Mesendoderm (in vitro differentiated cells): ENCODE results near the gene PLEKHA5.
"Not testable (repeated sequence)": the region's sequence is repeated elsewhere in the genome, so short reads cannot be mapped to it uniquely, and the experiment has no call there.

Source experiments
- DNase-seq: peaks from one replicate; pipeline ENCODE4 v3.0.0; 2013
- H2AK5ac ChIP-seq: 2 replicates; pipeline ENCODE4 v1.6.1; 2013; ENCODE audit warnings: low read length, inconsistent platforms
- H2BK120ac ChIP-seq: 2 replicates; pipeline ENCODE4 v1.6.1; 2013; ENCODE audit warnings: low read depth, mild to moderate bottlenecking, low read length, moderate library complexity, mixed read lengths
- H2BK15ac ChIP-seq: replicated peaks from 2 replicates; pipeline ENCODE4 v1.6.1; 2013; ENCODE audit warnings: low read depth, mild to moderate bottlenecking, moderate library complexity
- H2BK5ac ChIP-seq: 2 replicates; pipeline ENCODE4 v1.6.1; 2013; ENCODE audit warnings: low read length, inconsistent platforms
- H3K18ac ChIP-seq: 2 replicates; pipeline ENCODE4 v1.6.1; 2013; ENCODE audit warnings: mild to moderate bottlenecking, low read length, mixed read lengths
- H3K23ac ChIP-seq: one replicate; pipeline ENCODE4 v1.6.1; 2013; ENCODE audit warnings: low read length
- H3K27ac ChIP-seq: 2 replicates; pipeline ENCODE4 v1.5.1; 2013; ENCODE audit warnings: low read depth, mild to moderate bottlenecking, inconsistent platforms, low read length, moderate library complexity
- H3K27me3 ChIP-seq: 2 replicates; pipeline ENCODE4 v1.6.1; 2013; ENCODE audit warnings: low read length, control low read depth, mild to moderate bottlenecking, inconsistent platforms; ENCODE audit not compliant: insufficient read depth, poor library complexity
- H3K36me3 ChIP-seq: 2 replicates; pipeline ENCODE4 v1.6.1; 2013; ENCODE audit warnings: low read length, inconsistent platforms; ENCODE audit not compliant: control insufficient read depth, insufficient read depth
- H3K4ac ChIP-seq: one replicate; pipeline ENCODE4 v1.6.1; 2013; ENCODE audit warnings: low read depth, mild to moderate bottlenecking, low read length, moderate library complexity
- H3K4me1 ChIP-seq: 2 replicates; pipeline ENCODE4 v1.6.1; 2013; ENCODE audit warnings: low read depth, low read length, inconsistent platforms; ENCODE audit not compliant: control insufficient read depth
- H3K4me2 ChIP-seq: 2 replicates; pipeline ENCODE4 v1.6.1; 2013; ENCODE audit warnings: low read length
- H3K4me3 ChIP-seq: 2 replicates; pipeline ENCODE4 v1.5.1; 2013; ENCODE audit warnings: mild to moderate bottlenecking, low read length
- H3K56ac ChIP-seq: one replicate; pipeline ENCODE4 v1.6.1; 2013; ENCODE audit warnings: low read length
- H3K79me1 ChIP-seq: 2 replicates; pipeline ENCODE4 v1.6.1; 2013; ENCODE audit warnings: low read length, inconsistent platforms
- H3K79me2 ChIP-seq: 2 replicates; pipeline ENCODE4 v1.6.1; 2013; ENCODE audit warnings: mild to moderate bottlenecking, low read length; ENCODE audit not compliant: control insufficient read depth, insufficient read depth
- H3K9ac ChIP-seq: 2 replicates; pipeline ENCODE4 v1.6.1; 2013; ENCODE audit warnings: low read length, inconsistent platforms
- H4K5ac ChIP-seq: one replicate; pipeline ENCODE4 v1.6.1; 2013; ENCODE audit warnings: low read length
- H4K8ac ChIP-seq: one replicate; pipeline ENCODE4 v1.6.1; 2013; ENCODE audit warnings: low read depth, mild to moderate bottlenecking, control low read depth, low read length, moderate library complexity
- WGBS: extraction: QIAGEN DNeasy Blood & Tissue Kit; methylation state at CpG from one replicate; pipeline ENCODE4 v1.1.7; 2013; ENCODE audit warnings: low lambda C conversion rate, missing lambda C conversion rate; ENCODE audit not compliant: insufficient coverage; ENCODE audit errors: extremely low coverage; 5-methylcytosine and 5-hydroxymethylcytosine counted together

Gene PLEKHA5

DNA sequence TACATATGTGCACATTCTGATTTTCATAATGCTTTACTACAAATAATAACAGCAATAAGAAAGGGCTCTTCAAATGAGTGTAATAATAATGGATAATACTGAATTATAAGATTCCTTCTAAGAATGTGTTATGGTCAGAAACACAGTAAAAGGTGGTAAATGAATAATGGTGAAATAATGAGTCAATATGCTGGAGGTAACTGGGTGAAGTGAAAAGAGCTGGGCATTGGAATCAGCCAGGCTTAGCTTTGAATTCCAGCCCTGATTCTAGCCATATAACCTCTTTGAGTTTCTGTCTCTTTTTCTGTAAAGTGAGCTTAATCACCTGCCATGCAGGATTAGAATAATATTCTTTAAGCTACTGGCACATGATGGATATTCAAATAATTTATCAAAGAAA is 39.1 kb downstream of the PLEKHA5 start:
- no peak overlapping the region for H3K18ac ChIP-seq
- H3K56ac ChIP-seq, result no peak overlapping the region
- H2BK5ac ChIP-seq, result no peak overlapping the region
- no peak overlapping the region for H3K4ac ChIP-seq
- H3K23ac ChIP-seq, result no peak overlapping the region
- no peak overlapping the region for H2BK15ac ChIP-seq
- no peak overlapping the region for H3K27ac ChIP-seq
- H2BK120ac ChIP-seq, result no peak overlapping the region
- H3K79me2 ChIP-seq, result peaks cover 26% of the 10 kb centered on the region
- no peak overlapping the region for H3K4me2 ChIP-seq
- no peak overlapping the region for H4K5ac ChIP-seq
- no peaks in the 10 kb centered on the region for H3K27me3 ChIP-seq
- no peak for DNase-seq
- H4K8ac ChIP-seq, result peak overlapping the region; percentile 81
- H3K4me3 ChIP-seq, result no peak overlapping the region
- no peak overlapping the region for H3K9ac ChIP-seq
- H3K79me1 ChIP-seq, result peaks cover 5% of the 10 kb centered on the region
- H3K4me1 ChIP-seq, result peaks cover 12% of the 10 kb centered on the region
- no peaks in the 10 kb centered on the region for H3K36me3 ChIP-seq
- no peak overlapping the region for H2AK5ac ChIP-seq

DNA sequence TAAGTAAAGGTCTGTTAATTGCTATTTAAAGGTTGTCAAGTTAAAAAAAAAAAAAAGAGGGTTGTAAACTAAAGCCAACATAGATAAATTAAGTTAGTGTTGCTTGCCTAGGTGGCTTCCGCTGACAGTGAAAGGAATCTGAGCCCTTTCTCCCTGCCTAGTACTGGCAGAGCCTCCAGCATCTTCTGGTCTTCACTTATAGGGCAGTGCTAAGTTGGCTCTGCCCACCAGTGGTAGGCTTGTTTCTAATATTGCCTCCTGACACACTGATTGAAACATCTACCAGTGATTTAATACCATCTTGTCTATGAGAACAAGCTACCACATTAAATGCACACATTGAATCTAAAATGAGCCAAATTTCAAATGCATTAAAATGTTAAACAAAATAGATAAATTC is 39.7 kb downstream of the PLEKHA5 start:
- H2BK120ac ChIP-seq, result no peak overlapping the region
- no peak overlapping the region for H3K4me3 ChIP-seq
- no peak overlapping the region for H3K18ac ChIP-seq
- no peak overlapping the region for H3K4ac ChIP-seq
- H3K9ac ChIP-seq, result no peak overlapping the region
- no CpG with 5 or more reads among the region's 1 CpG for WGBS
- no peak overlapping the region for H3K56ac ChIP-seq
- no peak overlapping the region for H3K23ac ChIP-seq
- no peak for DNase-seq
- H2BK5ac ChIP-seq, result no peak overlapping the region
- H3K79me1 ChIP-seq, result peaks cover 5% of the 10 kb centered on the region
- no peaks in the 10 kb centered on the region for H3K36me3 ChIP-seq
- no peak overlapping the region for H4K8ac ChIP-seq
- no peak overlapping the region for H3K4me2 ChIP-seq
- H3K27me3 ChIP-seq, result no peaks in the 10 kb centered on the region
- peaks cover 12% of the 10 kb centered on the region for H3K4me1 ChIP-seq
- no peak overlapping the region for H4K5ac ChIP-seq
- no peak overlapping the region for H2AK5ac ChIP-seq
- H2BK15ac ChIP-seq, result no peak overlapping the region
- peaks cover 26% of the 10 kb centered on the region for H3K79me2 ChIP-seq
- no peak overlapping the region for H3K27ac ChIP-seq

- not testable (repeated sequence) for H2BK15ac ChIP-seq, H3K4me2 ChIP-seq, H3K4me1 ChIP-seq, H2AK5ac ChIP-seq, H3K4ac ChIP-seq, H2BK120ac ChIP-seq, H4K5ac ChIP-seq, H3K79me1 ChIP-seq, H4K8ac ChIP-seq, H2BK5ac ChIP-seq, H3K9ac ChIP-seq, DNase-seq, H3K27ac ChIP-seq, H3K56ac ChIP-seq, H3K4me3 ChIP-seq, H3K18ac ChIP-seq, H3K23ac ChIP-seq, H3K36me3 ChIP-seq, H3K27me3 ChIP-seq
- peaks cover 21% of the 10 kb centered on the region for H3K79me2 ChIP-seq
- 100% methylated on average over 2 of the region's 9 CpGs for WGBS
These were observed 40.8 kb downstream of the PLEKHA5 start for GRCh38 chr12:19170286-19170685.

DNA sequence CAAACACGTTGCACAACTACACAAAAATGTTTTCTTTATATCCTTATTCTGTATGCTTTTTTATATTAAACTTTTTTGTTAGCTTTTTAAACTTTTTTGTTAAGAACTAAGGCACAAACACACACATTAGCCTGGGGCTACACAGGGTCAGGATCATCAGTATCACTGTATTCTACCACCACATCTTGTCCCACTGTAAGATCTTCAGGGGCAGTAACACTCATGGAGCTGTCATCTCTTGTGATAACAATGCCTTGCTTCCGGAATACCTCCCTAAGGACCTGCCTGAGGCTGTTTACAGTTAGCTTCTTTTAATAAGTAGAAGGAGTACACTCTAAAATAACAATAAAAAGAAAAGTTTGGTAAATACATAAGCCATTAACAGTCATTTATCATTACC is 42.2 kb downstream of the PLEKHA5 start:
- no peak overlapping the region for H4K5ac ChIP-seq

GRCh38 chr12:19177754-19178153 is 48.2 kb downstream of the PLEKHA5 start:
- no peak overlapping the region for H3K9ac ChIP-seq
- DNase-seq, result no peak

More for the DNA sequence above, 42.2 kb downstream of the PLEKHA5 start:
- Histone ChIP-seq H3K79me2 (peaks cover 19% of the 10 kb centered on the region), H3K36me3 (no peaks in the 10 kb centered on the region), H3K4ac (no peak overlapping the region), H3K4me2 (no peak overlapping the region), H3K56ac (no peak overlapping the region), H3K4me3 (no peak overlapping the region), H3K23ac (no peak overlapping the region), H2BK5ac (no peak overlapping the region), H4K8ac (no peak overlapping the region), H3K27ac (no peak overlapping the region), H2AK5ac (no peak overlapping the region), H2BK120ac (no peak overlapping the region), H3K18ac (no peak overlapping the region), H3K27me3 (no peaks in the 10 kb centered on the region), H3K9ac (no peak overlapping the region), H2BK15ac (no peak overlapping the region), H3K4me1 (peaks cover 5% of the 10 kb centered on the region), H3K79me1 (peaks cover 3% of the 10 kb centered on the region)
- peak; percentile 42 for DNase-seq
- no CpG with 5 or more reads among the region's 2 CpGs for WGBS

GRCh38 chr12:19179986-19180385 is 50.5 kb downstream of the PLEKHA5 start:
- Histone ChIP-seq H3K79me1 (peaks cover 2% of the 10 kb centered on the region), H3K27ac (no peak overlapping the region), H3K9ac (no peak overlapping the region), H3K18ac (no peak overlapping the region), H3K23ac (no peak overlapping the region), H3K36me3 (no peaks in the 10 kb centered on the region), H2BK5ac (no peak overlapping the region), H2AK5ac (no peak overlapping the region), H3K56ac (no peak overlapping the region), H3K27me3 (no peaks in the 10 kb centered on the region), H4K8ac (no peak overlapping the region), H2BK120ac (no peak overlapping the region), H3K4me3 (no peak overlapping the region), H3K4me1 (peaks cover 2% of the 10 kb centered on the region), H3K4me2 (no peak overlapping the region), H2BK15ac (no peak overlapping the region), H4K5ac (no peak overlapping the region), H3K4ac (no peak overlapping the region), H3K79me2 (peaks cover 8% of the 10 kb centered on the region)
- no CpG with 5 or more reads among the region's 4 CpGs for WGBS
- DNase-seq, result no peak

More at GRCh38 chr12:19177754-19178153, 48.2 kb downstream of the PLEKHA5 start:
- Histone ChIP-seq H3K27me3 (no peaks in the 10 kb centered on the region), H3K4me3 (no peak overlapping the region), H3K79me2 (peaks cover 7% of the 10 kb centered on the region), H2BK5ac (no peak overlapping the region), H3K36me3 (no peaks in the 10 kb centered on the region), H3K4me2 (no peak overlapping the region), H3K27ac (no peak overlapping the region), H2AK5ac (no peak overlapping the region), H3K4ac (no peak overlapping the region), H3K23ac (no peak overlapping the region), H4K8ac (no peak overlapping the region), H3K4me1 (no peaks in the 10 kb centered on the region), H2BK120ac (no peak overlapping the region), H3K18ac (no peak overlapping the region), H4K5ac (no peak overlapping the region), H3K56ac (no peak overlapping the region), H2BK15ac (no peak overlapping the region), H3K79me1 (no peaks in the 10 kb centered on the region)
- no CpG with 5 or more reads among the region's 3 CpGs for WGBS
